ENCODE measurements around the gene MRPL11.
A peak's percentile ranks its signal among the peaks of the same experiment; 100 is the strongest.
"Not testable (repeated sequence)": the region's sequence is repeated elsewhere in the genome, so short reads cannot be mapped to it uniquely, and the experiment has no call there.

The MRPL11 gene

DNA sequence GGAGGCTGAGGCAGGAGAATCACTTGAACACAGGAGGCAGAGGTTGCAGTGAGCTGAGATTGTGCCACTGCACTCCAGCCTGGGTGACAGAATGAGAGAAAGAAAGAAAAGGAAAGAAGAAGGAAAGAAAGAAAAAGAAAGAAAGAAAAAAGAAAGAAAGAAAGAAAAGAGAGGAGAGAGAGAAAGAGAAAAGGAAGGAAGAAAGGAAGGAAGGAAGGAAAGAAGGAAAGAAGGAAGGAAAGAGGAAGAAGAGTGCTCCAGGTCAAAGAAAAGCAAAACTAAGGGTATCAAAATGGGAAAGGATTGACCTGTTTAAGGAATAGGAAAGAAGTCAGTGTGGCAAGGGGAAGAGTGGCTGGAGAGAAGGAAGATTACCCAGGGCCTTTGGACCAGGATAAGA lies 7.4 kb downstream of the MRPL11 start:
- DNase-seq (ENCODE audit: low read depth in 2 of 2), result not testable (repeated sequence)

DNA sequence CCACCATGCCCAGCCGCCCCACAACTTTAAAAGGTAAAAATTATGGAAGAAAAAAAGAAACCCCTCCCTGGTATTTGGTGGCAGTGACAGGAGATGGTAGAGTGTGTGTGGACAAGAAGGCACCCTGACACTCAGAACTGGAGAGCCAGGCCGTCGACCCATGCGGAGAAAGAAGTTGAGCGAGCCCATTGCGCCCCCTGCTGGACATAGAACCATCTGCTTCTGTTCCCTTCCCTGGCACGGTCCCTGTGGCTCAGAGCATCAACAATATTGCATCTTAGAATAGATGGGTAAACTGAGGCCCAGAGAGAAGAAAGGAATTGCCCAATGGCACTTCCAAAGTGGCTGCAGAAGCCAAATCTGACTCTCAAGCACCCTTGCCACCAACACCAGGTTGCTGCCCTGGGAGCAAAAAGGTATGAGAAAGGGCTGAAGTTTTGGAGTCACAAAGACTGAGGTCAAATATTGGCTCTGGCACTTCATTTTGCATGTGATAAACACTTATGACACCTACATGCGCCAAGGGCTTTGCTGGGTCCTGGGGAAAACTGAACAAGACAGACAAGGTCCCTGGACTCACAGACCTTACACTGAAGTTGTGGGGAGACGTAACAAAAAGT lies 8.6 kb downstream of the MRPL11 start:
- peak; percentile 52 to 78 for DNase-seq (ENCODE audit: low read depth in 2 of 2)

DNA sequence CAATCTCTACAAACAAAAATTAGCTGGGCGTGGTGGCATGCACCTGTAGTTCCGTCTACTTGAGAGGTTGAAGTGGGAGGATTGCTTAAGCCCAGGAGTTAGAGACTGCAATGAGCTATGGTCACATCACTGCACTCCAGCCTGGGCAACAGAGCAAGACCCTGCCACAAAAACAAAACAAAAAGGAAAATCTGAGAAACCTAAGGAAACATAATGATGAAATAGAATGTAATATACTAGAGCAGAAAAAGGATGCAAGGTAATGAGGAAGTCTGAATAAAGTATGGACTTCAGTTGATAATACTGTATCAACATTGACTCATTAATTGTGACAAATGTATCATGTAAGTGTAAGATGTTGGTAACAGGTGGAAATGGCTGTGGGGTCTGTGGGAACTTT lies 9.7 kb downstream of the MRPL11 start:
- no peak for DNase-seq (ENCODE audit: low read depth in 2 of 2)

DNA sequence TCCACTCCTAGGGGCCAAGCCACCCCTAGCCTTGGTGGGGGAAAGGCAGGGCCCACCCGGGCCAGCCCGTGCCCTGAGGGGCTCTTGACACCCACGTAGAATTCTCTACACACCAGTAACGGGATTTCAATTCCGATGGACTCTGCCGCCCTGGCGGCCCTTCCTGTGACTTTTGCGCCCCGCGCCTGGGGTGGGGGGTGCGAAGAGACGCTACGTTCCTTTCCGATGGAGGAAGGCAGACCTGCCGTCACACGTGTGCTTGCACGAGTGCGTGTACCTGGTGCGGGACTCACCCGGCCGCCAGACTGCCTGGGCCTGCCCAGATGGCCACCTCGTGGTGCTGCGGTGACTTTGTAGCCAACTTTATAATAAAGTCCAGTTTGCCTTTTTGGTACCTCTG lies 12.3 kb downstream of the MRPL11 start:
- DNase-seq (ENCODE audit: low read depth in 2 of 2), result no peak

DNA sequence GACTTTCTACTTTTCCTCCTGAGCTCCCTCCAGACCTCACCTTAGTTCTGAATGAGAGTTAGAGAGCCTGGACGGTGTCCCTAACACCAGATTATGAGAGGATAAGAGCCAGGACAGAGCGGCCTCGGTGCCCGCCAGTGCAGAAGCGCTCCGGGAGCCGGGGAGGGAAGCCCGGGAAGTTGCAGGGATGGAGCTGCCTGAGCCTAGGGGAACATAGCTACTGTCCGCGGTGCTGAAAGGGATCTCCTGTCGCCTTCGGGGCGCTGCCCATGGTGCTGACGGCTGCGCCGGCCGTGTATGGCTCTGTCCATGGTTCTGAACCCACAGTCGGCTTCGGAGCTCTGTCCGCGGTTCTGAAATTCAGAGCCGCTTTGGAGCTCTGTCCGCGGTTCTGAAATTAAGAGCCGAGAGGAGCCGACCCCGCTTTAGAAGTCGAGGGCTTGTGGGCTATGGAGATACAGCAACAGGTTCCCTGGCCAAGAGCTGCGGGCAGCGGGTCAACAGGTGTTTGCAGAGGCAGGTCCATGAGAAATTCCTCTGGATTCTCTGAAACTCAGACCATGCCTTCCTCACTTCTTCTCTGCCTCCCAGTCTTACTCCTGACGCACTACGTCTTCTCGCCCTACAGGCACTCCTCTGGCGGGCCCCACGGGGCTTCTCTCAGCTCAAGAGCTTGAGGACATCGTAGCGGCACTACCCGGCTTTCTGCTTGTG lies 17.0 kb downstream of the MRPL11 start:
- DNase-seq (ENCODE audit: low read depth in 2 of 2), result peak; percentile 76 to 81

DNA sequence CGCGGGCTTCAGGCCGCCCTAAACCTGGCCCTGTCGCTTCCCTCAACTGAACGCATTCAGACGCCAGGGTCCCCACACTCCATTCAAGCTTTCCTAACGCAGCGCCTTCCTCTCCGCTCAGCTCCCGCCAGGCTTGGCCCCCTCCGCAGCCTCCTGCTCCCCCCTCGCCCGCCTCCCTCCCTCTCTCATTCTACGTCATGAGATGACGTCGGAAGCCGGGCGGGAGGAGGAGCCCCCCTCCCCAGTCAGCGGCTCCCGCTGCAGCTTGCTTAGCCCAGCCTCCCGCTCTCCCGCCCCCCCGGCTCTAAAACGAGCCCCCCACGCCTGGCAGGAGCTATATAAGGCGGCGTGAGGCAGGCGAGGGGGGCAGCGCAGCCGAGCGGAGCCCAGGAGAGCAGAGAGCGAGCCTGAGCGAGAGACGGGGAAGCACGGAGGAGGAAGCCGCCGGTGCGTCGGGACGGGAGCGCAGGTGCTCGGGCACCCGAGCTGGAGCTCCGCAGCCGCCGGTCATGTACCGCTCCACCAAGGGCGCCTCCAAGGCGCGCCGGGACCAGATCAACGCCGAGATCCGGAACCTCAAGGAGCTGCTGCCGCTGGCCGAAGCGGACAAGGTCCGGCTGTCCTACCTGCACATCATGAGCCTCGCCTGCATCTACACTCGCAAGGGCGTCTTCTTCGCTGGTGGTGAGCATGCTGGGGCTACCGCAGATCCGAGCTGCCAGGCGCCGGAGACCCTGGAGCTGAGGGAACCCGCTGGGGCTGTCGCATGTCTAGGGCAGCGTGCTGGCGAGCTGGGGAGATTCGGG lies 17.8 kb downstream of the MRPL11 start, which contains the start of gene NPAS4:
NPAS4 (plus strand) TSS at position 365 of the 806 bp plus-strand sequence; CDS start at position 510, 145 bp downstream.
- no peak for DNase-seq (ENCODE audit: low read depth in 2 of 2)

DNA sequence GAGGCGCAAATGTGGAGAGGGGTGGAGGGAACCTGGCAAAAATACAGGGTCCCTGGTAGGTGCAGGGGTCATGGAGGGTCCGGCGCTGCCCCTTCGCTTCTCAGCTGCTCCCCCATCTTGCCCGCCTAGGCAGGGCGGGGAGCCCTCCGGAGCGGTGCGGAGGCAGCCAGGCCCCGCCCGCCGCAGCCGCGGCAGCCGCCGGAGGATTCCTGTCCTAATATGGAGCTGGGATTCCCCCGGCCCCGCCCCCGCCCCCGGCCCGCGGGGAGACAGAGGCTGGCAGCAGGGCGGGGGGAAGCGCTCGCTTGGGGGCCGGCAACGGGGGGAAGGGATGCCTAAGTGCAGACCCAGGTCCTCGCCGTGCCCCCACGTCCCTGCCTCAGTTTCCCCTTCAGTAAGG lies 18.8 kb downstream of the MRPL11 start:
- DNase-seq (ENCODE audit: low read depth in 2 of 2), result no peak

DNA sequence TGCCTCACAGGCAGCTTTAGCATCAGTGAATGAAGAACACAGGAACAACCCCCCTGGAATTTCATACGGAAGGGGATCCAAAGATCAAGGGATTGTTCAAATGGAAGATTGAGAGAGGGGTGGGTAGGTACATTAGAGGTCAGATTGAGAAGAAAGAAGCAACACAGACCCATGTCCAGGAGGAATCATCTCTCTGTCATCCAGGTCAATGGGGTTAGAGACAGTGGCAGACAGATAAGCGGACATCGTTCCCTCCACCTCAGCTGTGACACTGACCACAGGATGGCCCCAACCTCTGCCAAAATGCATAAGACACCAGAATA lies 19.7 kb downstream of the MRPL11 start:
- DNase-seq (ENCODE audit: low read depth in 2 of 2), result no peak

DNA sequence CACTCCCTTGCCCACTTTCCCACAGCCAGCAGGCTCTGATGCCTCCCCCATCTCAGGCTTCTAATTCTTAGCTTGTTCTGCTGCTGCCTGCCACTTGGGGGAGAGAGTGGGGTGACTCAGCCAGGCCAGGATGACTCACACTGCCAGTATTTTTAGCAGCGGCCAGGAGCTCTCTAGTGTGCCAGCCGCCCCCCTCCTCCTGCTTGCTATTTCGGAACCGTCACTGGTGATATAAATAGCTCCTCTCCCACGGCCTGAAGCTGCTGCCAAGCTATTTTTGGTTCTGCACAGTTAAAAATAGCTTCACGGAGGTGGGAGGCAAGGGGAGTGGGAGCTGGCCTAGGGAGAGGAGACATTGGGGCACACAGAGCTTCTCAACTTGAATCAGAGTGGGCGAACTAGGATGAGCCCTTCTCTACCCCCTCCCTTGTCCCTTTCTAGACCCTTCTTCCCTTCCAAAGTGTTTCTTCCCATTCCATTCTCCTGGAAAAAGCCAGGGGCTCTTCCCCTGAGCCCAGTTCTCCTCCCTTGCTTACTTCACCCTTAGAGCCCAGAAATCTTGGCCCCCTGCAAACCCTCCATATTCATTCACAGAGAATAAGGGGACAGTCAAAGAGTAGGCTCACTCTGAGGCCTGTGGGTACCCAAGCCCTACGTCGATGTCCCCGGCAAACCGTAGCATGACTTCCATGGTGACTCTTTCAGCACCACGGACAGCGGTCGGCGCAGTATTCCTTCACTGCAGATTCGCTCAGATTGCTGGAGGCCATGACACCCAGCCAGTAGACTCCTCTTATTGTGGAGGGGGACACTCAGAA lies 20.3 kb downstream of the MRPL11 start:
- DNase-seq (ENCODE audit: low read depth in 2 of 2), result peak; percentile 46 to 73

DNA sequence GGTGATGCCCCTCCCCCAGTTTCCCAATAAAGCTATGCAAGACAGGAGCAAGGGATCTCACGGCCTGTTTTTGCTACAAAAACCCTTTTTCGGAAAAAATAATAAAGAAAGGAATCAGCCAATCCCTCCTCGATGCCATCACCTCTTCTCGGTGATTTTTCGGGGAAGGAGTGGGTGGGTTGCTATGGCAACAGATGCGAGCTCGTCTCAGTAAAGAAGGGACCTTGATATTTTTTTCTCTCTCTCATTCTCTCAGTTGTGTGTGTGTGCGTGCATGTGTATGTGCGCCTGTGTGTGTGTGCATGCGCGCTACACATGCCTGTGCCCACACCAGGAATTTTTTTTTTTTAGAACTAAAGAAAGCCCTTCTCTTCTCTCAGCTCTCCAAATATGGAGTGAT lies 21.6 kb downstream of the MRPL11 start:
- DNase-seq (ENCODE audit: low read depth in 2 of 2), result peak in 1 of 2 experiments; percentile 49

DNA sequence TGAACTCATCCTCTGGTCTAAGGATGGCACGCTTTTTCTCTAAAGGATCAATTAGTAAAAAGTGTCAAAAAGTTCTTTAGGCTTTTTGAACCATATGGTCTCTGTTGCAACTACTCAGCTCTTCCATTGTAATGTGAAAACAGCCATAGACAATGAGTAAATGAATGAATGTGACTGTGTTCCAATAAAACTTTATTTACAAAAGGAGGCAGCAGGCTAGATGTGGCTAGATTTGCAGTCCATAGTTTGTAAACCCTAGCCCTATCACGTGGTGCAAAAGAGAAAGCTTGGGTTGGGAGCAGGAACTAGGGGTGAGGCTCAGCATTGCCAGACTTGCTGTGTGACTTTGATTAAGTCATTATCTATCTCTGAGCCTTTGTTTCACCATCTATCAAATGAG lies 23.2 kb downstream of the MRPL11 start:
- no peak for DNase-seq (ENCODE audit: low read depth in 2 of 2)

DNA sequence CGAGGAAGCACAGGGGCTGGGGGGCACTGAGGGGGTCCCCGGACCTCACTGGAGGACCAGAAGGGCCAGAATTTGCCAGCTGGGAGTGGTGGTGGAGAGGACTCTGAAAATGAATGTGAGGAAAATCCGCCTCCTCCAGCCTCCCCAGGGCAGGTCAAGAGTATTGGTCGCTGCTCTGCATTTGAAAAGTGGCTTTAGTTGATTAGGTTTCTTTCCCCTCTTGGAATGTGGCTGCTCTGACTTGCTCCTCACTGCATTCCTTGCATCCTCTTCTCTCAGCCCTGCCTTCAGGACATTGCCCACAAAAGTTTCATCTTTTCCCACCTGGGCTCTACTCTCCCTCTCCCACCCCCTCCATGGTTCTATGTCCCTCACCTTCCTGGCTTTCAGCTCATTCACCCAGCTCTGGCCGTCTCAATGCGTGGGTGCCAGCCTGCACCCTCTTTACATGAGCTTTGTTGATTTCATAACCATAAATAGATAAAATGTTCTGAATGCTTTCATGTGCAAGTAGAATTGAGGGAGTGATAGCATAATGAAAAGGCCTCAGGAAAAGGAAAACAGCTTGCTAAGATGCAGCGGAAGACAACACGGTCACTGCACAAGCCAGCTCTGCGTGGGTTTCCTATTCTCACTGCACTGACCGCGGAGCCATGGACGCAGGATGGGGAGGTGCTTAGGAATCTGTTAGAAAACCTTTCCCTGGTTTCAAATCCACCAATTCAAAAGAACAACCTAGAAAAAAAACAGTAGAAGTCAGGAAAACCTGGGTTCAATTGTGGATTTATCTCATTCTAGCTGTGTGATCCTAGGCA lies 24.3 kb downstream of the MRPL11 start:
- no peak for DNase-seq (ENCODE audit: low read depth in 2 of 2)

DNA sequence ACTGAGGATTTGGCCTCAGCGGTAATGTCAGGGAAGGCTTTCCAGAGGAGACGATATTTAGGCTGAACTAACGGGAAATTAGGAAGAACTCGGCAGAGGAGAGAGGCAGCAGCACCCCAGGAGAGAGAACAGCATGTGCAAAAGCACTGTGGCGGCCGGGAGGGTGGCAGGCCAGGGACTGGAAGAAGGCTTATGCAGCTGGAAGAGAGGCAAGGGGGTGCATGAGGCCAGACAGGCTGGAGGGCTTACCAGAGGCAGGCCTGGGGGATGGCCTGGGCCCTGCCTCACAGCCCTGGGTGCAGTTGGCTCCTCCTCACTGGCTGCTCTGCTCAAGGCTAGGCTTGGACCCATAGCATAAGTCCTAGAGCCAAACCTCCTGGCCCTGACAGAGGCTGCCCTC lies 25.5 kb downstream of the MRPL11 start:
- no peak for DNase-seq (ENCODE audit: low read depth in 2 of 2)

DNA sequence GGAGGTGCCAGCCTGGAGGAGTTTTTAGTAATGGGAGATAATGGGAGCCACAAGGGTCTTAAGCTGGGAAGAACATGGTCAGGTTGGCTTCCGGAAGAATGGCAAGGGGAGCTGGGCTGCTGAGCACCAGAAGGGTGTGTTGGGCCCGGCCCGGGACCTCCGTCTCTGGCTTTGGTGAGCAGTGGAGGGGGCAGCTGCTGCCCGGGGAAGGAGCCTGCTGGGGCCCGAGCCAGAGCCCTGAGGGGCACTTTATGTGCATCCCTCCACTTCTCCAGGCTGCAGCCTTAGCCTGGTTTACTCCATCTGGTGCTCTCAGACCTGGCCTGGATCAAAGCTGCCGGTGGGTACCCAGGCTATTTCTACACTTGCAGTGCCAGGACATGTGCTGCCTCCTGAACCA lies 26.5 kb downstream of the MRPL11 start:
- no peak for DNase-seq (ENCODE audit: low read depth in 2 of 2)

DNA sequence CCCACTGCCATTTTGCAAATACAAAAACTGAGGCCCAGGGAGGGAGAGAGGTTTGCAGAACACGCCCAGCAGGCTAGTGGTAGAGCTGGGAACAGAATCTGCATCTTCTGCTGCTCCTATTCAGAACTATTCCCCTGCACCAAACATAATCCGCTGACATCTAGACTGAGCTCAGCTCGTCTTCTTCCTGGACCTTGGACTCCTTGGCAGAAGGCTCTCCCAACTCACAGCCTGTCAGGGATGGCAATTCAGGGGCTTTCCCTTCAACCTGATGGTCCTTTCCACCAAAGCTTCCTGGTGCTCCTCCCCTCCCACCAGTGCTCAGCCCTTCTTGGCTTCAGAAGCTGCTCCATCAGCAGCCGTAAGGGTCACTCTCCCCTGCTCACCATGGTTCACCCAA lies 27.3 kb downstream of the MRPL11 start:
- DNase-seq (ENCODE audit: low read depth in 2 of 2), result no peak

DNA sequence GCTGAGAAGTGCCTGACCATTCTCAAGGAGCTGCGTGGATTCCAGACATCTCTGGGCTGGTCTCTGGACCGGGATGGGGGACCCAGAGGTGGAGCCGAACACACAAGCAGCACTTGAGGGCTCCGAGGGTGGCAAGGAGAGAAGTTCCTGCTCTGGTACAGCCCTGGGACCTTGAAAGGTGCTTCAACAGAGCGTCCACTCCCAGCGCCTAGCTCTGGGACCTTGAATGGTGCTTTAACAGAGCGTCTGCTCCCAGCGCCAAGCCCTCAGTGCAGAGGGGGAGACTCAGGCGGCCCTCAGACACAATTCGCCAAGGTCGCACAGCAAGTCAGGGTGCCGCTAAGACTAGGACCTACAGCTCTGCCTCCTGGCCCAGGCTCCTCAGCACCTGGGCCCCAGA lies 28.5 kb downstream of the MRPL11 start:
- DNase-seq (ENCODE audit: low read depth in 2 of 2), result no peak

DNA sequence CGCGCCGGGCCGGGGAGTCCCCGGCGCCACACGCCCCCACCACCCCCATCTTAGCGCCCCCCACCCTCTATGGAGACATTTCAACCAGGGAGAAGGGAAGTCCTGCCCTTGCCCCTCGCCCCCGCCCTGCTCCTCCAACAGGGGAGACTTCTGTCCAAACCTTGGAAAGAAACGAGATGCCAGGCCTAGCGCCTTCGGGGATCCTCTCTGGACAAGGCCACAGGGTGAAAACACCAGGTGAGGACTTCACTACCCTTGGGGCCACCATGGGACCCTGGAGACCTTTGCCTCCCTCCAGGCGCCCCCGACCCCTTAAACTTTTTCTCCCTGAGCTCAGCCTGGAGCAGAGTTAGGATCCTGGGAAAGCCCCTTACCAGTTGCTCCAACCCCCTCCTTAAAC lies 29.4 kb downstream of the MRPL11 start:
- DNase-seq (ENCODE audit: low read depth in 2 of 2), result no peak

DNA sequence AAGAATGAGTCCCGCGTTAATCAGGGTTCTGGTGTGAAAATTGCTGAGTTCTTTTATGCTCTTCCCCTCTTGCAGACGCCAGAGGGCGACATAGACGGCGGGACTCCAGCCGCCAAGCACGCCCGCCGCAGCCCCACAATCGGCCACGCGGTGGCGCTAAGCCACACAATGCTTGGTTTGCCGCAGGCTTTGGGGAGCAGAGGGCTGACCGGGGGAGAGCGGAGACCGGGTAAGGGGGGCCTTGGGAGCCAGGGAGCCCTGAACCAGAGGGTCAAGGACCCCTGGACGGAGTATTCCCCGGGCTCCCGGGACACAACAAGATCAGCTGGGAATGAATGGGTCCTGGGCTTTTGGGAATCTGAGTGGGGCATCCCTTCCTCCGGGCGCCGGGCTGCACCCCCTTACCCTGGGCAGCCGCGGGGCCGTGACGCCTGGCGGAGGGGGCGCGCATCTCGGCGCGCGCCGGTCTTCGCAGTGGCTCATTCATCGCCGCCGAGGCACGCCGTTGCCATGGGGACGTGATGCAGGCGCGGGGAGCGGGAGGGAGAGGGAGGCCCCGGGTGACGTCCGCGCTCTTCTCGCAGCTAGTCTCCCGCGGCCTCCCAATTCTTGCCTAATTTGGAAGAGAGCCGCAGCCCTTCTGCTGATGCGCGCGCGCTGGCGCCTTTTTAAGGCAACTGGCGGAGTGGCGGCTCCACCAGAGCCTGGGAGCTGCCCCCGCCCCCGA lies 30.0 kb downstream of the MRPL11 start:
- DNase-seq (ENCODE audit: low read depth in 2 of 2), result peak; percentile 77 to 94

DNA sequence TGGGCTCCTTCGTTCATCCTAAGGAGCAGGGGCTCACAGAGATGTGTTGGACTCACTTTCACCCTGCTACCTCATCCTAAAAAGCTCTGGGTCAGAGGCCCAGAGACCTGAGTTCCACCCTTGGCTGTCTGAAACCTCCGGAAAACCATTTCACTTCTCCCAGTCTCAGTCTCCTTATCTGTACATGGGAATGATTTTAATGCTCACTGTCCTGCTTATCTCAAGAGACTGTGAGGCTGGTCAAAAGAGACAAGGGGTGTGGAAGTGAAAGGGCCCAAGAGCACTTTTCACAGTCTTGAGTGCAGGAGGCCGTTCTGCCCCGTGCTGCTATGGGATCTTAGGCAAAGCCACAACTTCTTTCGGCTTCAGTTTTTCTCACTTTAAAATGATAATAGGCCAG lies 31.0 kb downstream of the MRPL11 start:
- no peak for DNase-seq (ENCODE audit: low read depth in 2 of 2)

DNA sequence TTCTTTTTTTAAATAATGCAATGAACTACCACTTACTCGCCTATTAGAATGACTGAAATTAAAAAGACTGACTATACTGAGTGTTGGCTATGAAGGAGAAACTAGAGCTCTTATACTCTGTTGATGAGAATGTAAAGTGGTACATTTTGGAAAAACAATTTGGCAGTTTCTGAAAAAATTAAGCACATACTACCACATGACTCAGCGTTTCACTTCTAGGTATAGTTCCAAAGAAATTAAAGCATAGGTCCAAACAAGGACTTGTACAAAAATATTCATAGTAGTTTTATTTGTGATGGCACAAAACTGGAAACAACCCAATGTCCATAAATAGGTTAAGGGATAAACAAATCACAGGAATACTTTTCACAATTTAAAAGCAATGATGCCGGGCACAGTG lies 44.7 kb downstream of the MRPL11 start:
- no peak for DNase-seq (ENCODE audit: low read depth in 2 of 2)

DNA sequence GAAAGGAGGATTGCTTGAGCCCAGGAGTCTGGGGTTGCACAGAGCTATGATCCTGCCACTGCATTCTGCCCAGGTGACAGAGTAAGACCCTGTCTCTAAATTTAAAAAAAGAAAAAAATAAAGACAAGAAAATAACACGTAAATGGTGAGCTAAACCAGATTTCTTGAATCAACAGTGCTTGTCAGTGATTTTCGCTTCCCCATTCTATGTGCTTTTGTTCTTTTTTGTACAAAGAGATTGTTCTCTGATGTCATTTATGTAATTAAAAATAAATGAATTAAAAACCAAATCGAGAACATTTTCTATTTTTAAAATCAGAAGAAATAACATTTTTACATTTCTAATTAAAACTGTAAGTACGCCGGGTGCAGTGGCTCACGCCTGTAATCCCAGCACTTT lies 47.3 kb downstream of the MRPL11 start:
- DNase-seq (ENCODE audit: low read depth in 2 of 2), result no peak

All from stimulated activated CD4-positive, alpha-beta T cell treated with anti-CD3 and anti-CD28 coated beads, Interleukin-12 subunit alpha, Interleukin-12 subunit beta, amount 100 ng/mL, for 24 hours (primary cell).